A549 (cell line): ENCODE data around the gene MPDU1. TPM values are rescaled to one million over a fixed set of nuclear protein-coding genes. Genes with fewer than 3 reads are reported as not detected.

Experiments used
- ATAC-seq, 2 experiments: fragments of 200-7000 bp in 1 of 2; fragments of >200 bp in 1 of 2; cut with Nextera tagmentation in 1 of 2; cut with Tn5 transposase in 1 of 2; 3 replicates each; pipeline versions ENCODE4 v1.8.0 to v1.9.1; 2018 to 2020; ENCODE audit warnings: mild to moderate bottlenecking in 1 of 2, moderate library complexity in 1 of 2
- CTCF ChIA-PET: fragments of 300-600 bp; sonication (Branson Sonifier 250); formaldehyde crosslinking; extraction: SDS; loops from one replicate; lab custom pipeline; 2021; ENCODE audit warnings: antibody characterized with exemption, inconsistent platforms; lab: Yijun Ruan, JAX
- POLR2A ChIA-PET: fragments of 350-600 bp; formaldehyde crosslinking; extraction: SDS; loops from one replicate; lab custom pipeline; 2021; ENCODE audit warnings: antibody characterized with exemption, inconsistent platforms; lab: Yijun Ruan, JAX
- DNase-seq, 2 experiments: peaks; one replicate each; pipeline versions ENCODE4 v3.0.0 to v3.0.0-alpha.2; 2011 to 2016; ENCODE audit warnings: low read depth in 1 of 2, low spot score in 1 of 2
- FAIRE-seq: peaks from 2 replicates; lab custom pipeline; 2011; peaks lifted over from hg19 to GRCh38; lab: Jason Lieb, UNC
- H3K27ac ChIP-seq, 2 experiments: fragments of >200 bp; sonication (Bioruptor Twin); formaldehyde crosslinking; 3 replicates each; pipeline ENCODE4 v1.5.1; 2016 to 2017
- H3K4me1 ChIP-seq: fragments of >200 bp; sonication (Bioruptor Twin); formaldehyde crosslinking; 3 replicates; pipeline ENCODE4 v1.6.1; 2016
- H3K4me2 ChIP-seq: fragments of >200 bp; sonication (Bioruptor Twin); formaldehyde crosslinking; 3 replicates; pipeline ENCODE4 v1.6.1; 2016
- H3K4me3 ChIP-seq: fragments of >200 bp; sonication (Bioruptor Twin); formaldehyde crosslinking; 3 replicates; pipeline ENCODE4 v1.5.1; 2016
- H3K9me3 ChIP-seq: fragments of >200 bp; sonication (Bioruptor Twin); formaldehyde crosslinking; 3 replicates; pipeline ENCODE4 v1.6.1; 2016
- ATOH8 ChIP-seq: fragments of 250-450 bp; sonication (Bioruptor Pico); IDR thresholded peaks from 2 replicates; pipeline ENCODE4 v1.5.0; 2020; ENCODE audit warnings: low read depth, mild to moderate bottlenecking, moderate library complexity
- BCL3 ChIP-seq: fragments of >200 bp; sonication (Bioruptor Twin); formaldehyde crosslinking; IDR thresholded peaks from 3 replicates; pipeline ENCODE4 v1.6.1; 2016
- BHLHE40 ChIP-seq: IDR thresholded peaks from 2 replicates; pipeline ENCODE4 v1.6.1; 2012; ENCODE audit warnings: low read depth, low read length, inconsistent platforms
- CBX2 ChIP-seq: fragments of 200-600 bp; sonication (generic); IDR thresholded peaks from 2 replicates; pipeline ENCODE4 v1.6.1; 2016; ENCODE audit warnings: low read depth, mild to moderate bottlenecking, borderline replicate concordance
- CHD4 ChIP-seq: fragments of 200-600 bp; sonication (generic); IDR thresholded peaks from 2 replicates; pipeline ENCODE4 v1.6.1; 2016; ENCODE audit warnings: antibody characterized with exemption, mild to moderate bottlenecking, borderline replicate concordance
- CTCF ChIP-seq: fragments of >200 bp; sonication (Bioruptor Twin); formaldehyde crosslinking; IDR thresholded peaks from 3 replicates; pipeline ENCODE4 v1.5.1; 2016
- E2F6 ChIP-seq: IDR thresholded peaks from 2 replicates; pipeline ENCODE4 v1.6.1; 2012; ENCODE audit warnings: low read depth, borderline replicate concordance
- EHF ChIP-seq: fragments of 250-450 bp; sonication (Bioruptor Pico); IDR thresholded peaks from 2 replicates; pipeline ENCODE4 v1.5.0; 2020; ENCODE audit warnings: mild to moderate bottlenecking
- EHMT2 ChIP-seq: fragments of 200-600 bp; sonication (generic); IDR thresholded peaks from 2 replicates; pipeline ENCODE4 v1.6.1; 2016; ENCODE audit warnings: antibody characterized with exemption, low read depth, mild to moderate bottlenecking, moderate library complexity
- EP300 ChIP-seq, 2 experiments: fragments of >200 bp; sonication (Bioruptor Twin); formaldehyde crosslinking; IDR thresholded peaks; 2 replicates in 1 of 2; 3 replicates in 1 of 2; pipeline ENCODE4 v1.6.1; 2016 to 2017
- FOSL2 ChIP-seq, 2 experiments: fragments of 450-650 bp in 1 of 2; fragments of >200 bp in 1 of 2; sonication (Bioruptor Twin) in 1 of 2; formaldehyde crosslinking; IDR thresholded peaks; 2 replicates each; pipeline versions ENCODE4 v1.5.0 to v1.6.1; 2016 to 2020; ENCODE audit warnings: mild to moderate bottlenecking in 1 of 2, moderate library complexity in 1 of 2
- GATA3 ChIP-seq: IDR thresholded peaks from 2 replicates; pipeline ENCODE4 v1.6.1; 2012; ENCODE audit warnings: borderline replicate concordance
- HOXA7 ChIP-seq: fragments of 250-450 bp; sonication (Bioruptor Pico); IDR thresholded peaks from 2 replicates; pipeline ENCODE4 v1.5.0; 2020; ENCODE audit warnings: mild to moderate bottlenecking, moderate library complexity
- HOXB13 ChIP-seq: fragments of 250-450 bp; sonication (Bioruptor Pico); IDR thresholded peaks from 2 replicates; pipeline ENCODE4 v1.5.0; 2020; ENCODE audit warnings: low read depth, mild to moderate bottlenecking, moderate library complexity
- JUN ChIP-seq, 2 experiments: fragments of >200 bp; sonication (Bioruptor Twin); formaldehyde crosslinking; IDR thresholded peaks; 2 replicates in 1 of 2; 3 replicates in 1 of 2; pipeline ENCODE4 v1.6.1; 2016 to 2017
- KDM5A ChIP-seq: fragments of 200-600 bp; sonication (generic); IDR thresholded peaks from 2 replicates; pipeline ENCODE4 v1.6.1; 2016; ENCODE audit warnings: antibody characterized with exemption, mild to moderate bottlenecking
- MAFK ChIP-seq: fragments of 450-650 bp; IDR thresholded peaks from 2 replicates; pipeline ENCODE4 v1.6.1; 2014; ENCODE audit not compliant: partially characterized antibody
- MAX ChIP-seq: IDR thresholded peaks from 2 replicates; pipeline ENCODE4 v1.6.1; 2012
- MAZ ChIP-seq: fragments of 150-350 bp; IDR thresholded peaks from 2 replicates; pipeline ENCODE4 v1.6.1; 2014; ENCODE audit warnings: antibody characterized with exemption, low read depth, low read length, borderline replicate concordance
- NFE2L2 ChIP-seq: fragments of 150-350 bp; conservative IDR thresholded peaks from 2 replicates; pipeline ENCODE4 v1.6.1; 2014; ENCODE audit warnings: low read length
- NR3C1 ChIP-seq: fragments of >200 bp; sonication (Bioruptor Twin); formaldehyde crosslinking; IDR thresholded peaks from 3 replicates; pipeline ENCODE4 v1.6.1; 2017
- PHF8 ChIP-seq: fragments of 200-600 bp; sonication (generic); IDR thresholded peaks from 2 replicates; pipeline ENCODE4 v1.6.1; 2016; ENCODE audit warnings: low read depth, mild to moderate bottlenecking, antibody characterized with exemption, moderate library complexity, borderline replicate concordance
- POLR2A ChIP-seq: IDR thresholded peaks from 2 replicates; pipeline ENCODE4 v1.6.1; 2012; ENCODE audit warnings: mild to moderate bottlenecking, low read length
- POLR2AphosphoS2 ChIP-seq: conservative IDR thresholded peaks from 2 replicates; pipeline ENCODE4 v1.6.1; 2012; ENCODE audit warnings: low read length, improper control_type of control experiment, inconsistent platforms
- SREBF2 ChIP-seq: fragments of 450-650 bp; IDR thresholded peaks from 2 replicates; pipeline ENCODE4 v1.6.1; 2014; ENCODE audit warnings: mild to moderate bottlenecking, moderate library complexity
- TFCP2L1 ChIP-seq: fragments of 250-450 bp; sonication (Bioruptor Pico); IDR thresholded peaks from 2 replicates; pipeline ENCODE4 v1.5.0; 2021; ENCODE audit warnings: mild to moderate bottlenecking
- TP53 ChIP-seq: fragments of 250-450 bp; sonication (Bioruptor Pico); IDR thresholded peaks from 2 replicates; pipeline ENCODE4 v1.5.0; 2021; ENCODE audit warnings: mild to moderate bottlenecking, moderate library complexity
- ZC3H11A ChIP-seq: fragments of 450-650 bp; IDR thresholded peaks from 2 replicates; pipeline ENCODE4 v1.6.1; 2014; ENCODE audit warnings: antibody characterized with exemption, mild to moderate bottlenecking
- ZFP36 ChIP-seq: fragments of 450-650 bp; IDR thresholded peaks from 2 replicates; pipeline ENCODE4 v1.6.1; 2014; ENCODE audit warnings: borderline replicate concordance; ENCODE audit not compliant: partially characterized antibody
- WGBS: methylation state at CpG from one replicate; pipeline ENCODE4 v1.1.6; 2017; ENCODE audit errors: missing lambda C conversion rate; 5-methylcytosine and 5-hydroxymethylcytosine counted together
- polyA plus RNA-seq, 4 experiments: library from polyadenylated mRNA; depleted of rRNA in 3 of 4; stranded (reverse); fragments of >200 nt; fragmentation: RNase III in 1 of 4; extraction: RNeasy Plus Mini Kit Qiagen cat#74134 plus additional on column Dnase treatment in 1 of 4; gene quantifications; 2 replicates in 3 of 4; 3 replicates in 1 of 4; pipeline ENCODE4 v1.2.3, GENCODE V29; 2011 to 2017

Gene MPDU1
- polyA plus RNA-seq, 2 of the 4 experiments (the other 2 are of a cell fraction) = 134 to 148 TPM

GRCh38 chr17:7575481-7575883, 8.2 kb upstream of the MPDU1 start:
- DNase-seq = no peak
- Histone ChIP-seq H3K27ac (peak overlapping the region in 1 of 2 experiments; percentile 6; a peak in 3 of 6 replicates), H3K4me3 (peak overlapping the region; percentile 96), H3K4me2 (peak overlapping the region; percentile 90), H3K9me3 (no peaks in the 10 kb centered on the region), H3K4me1 (peaks cover 67% of the 10 kb centered on the region)
- ChIA-PET POLR2A (interaction anchor here (0.9 to 5.0 kb wide), 4 partner anchors 8 to 112 kb away, joined by 3 to 34 read pairs (median 8); partner anchors contain the start of genes FXR2, MPDU1, SOX15 and TP53), CTCF (interaction anchor here (0.5 to 6.3 kb wide), 11 partner anchors 8 to 191 kb away, joined by 3 to 38 read pairs (median 8); partner anchors contain the start of genes FXR2, MPDU1, SENP3 and SOX15)
- no peak for ATAC-seq
- FAIRE-seq = no peak
- TF ChIP-seq EHMT2 (no peak), POLR2AphosphoS2 (peak; percentile 63; the same call in 1 of the 2 replicates)
- 100% methylated on average over 1 of the region's 1 CpG for WGBS

GRCh38 chr17:7575959-7576358, 7.7 kb upstream of the MPDU1 start:
- Histone ChIP-seq H3K27ac (peak overlapping the region in 1 of 2 experiments; percentile 6; a peak in 2 of 6 replicates), H3K9me3 (no peaks in the 10 kb centered on the region), H3K4me2 (peak overlapping the region; percentile 90), H3K4me1 (peaks cover 71% of the 10 kb centered on the region), H3K4me3 (peak overlapping the region; percentile 96; the same call in 2 of the 3 replicates)
- TF ChIP-seq NR3C1 (no peak), ATOH8 (0 out of 2 replicates have a peak, but pooled peaks have one; percentile 50), HOXA7 (CRISPR knock-in tag) (peak; percentile 47; the same call in 1 of the 2 replicates), BHLHE40 (no peak), ZFP36 (no peak), TP53 (peak; percentile 12; the same call in 1 of the 2 replicates), TFCP2L1 (CRISPR knock-in tag) (peak; percentile 26; the same call in 1 of the 2 replicates)
- ATAC-seq (no peak), FAIRE-seq (no peak), DNase-seq (no peak)
- WGBS = 87% methylated on average over 7 of the region's 7 CpGs
- ChIA-PET POLR2A (interaction anchor here (0.9 to 1.4 kb wide), 3 partner anchors 39 to 112 kb away, joined by 3 to 4 read pairs (median 3); partner anchors contain the start of genes FXR2 and TP53), CTCF (interaction anchor here (1.2 to 6.3 kb wide), 8 partner anchors 10 to 139 kb away, joined by 3 to 38 read pairs (median 8); partner anchors contain the start of genes FXR2, SENP3, SOX15 and TP53)

- FAIRE-seq (no peak), DNase-seq (no peak), ATAC-seq (no peak)
- Histone ChIP-seq H3K27ac (no peak overlapping the region), H3K4me3 (no peak overlapping the region), H3K9me3 (no peaks in the 10 kb centered on the region), H3K4me2 (peak overlapping the region; percentile 90), H3K4me1 (peaks cover 70% of the 10 kb centered on the region)
- WGBS = 88% methylated on average over 14 of the region's 14 CpGs
- CTCF ChIA-PET = interaction anchor here (0.6 to 6.3 kb wide), 11 partner anchors 9 to 518 kb away, joined by 3 to 38 read pairs (median 5); partner anchors contain the start of genes SENP3, SOX15 and TP53
- POLR2A ChIA-PET = interaction anchor here (1.4 kb wide), 1 partner anchor 111 kb away, joined by 4 read pairs; no protein-coding TSS in a partner anchor
- TF ChIP-seq TP53 = peak; percentile 51
- no peak for TF ChIP-seq KDM5A
- no peak for TF ChIP-seq NFE2L2
- no peak for TF ChIP-seq CTCF
- no peak for TF ChIP-seq MAX
- no peak for TF ChIP-seq MAFK
- no peak for TF ChIP-seq EHMT2
- no peak for TF ChIP-seq SREBF2
- TF ChIP-seq MAZ = no peak
- TF ChIP-seq CHD4 = no peak
- TF ChIP-seq BCL3 = no peak
- no peak for TF ChIP-seq POLR2A
- TF ChIP-seq PHF8 = no peak
- no peak for TF ChIP-seq CBX2
- no peak for TF ChIP-seq EP300 (IDR thresholded peaks at IDR 0.05)
- TF ChIP-seq POLR2AphosphoS2 = peak; percentile 77
- TF ChIP-seq HOXB13 (CRISPR knock-in tag) = no peak
- TF ChIP-seq FOSL2 (IDR thresholded peaks at IDR 0.05) = no peak
- no peak for TF ChIP-seq FOSL2 (CRISPR knock-in tag; IDR thresholded peaks at IDR 0.05)
- TF ChIP-seq ZC3H11A = no peak
- no peak for TF ChIP-seq EHF (CRISPR knock-in tag)
- no peak for TF ChIP-seq E2F6
- no peak for TF ChIP-seq NR3C1
- TF ChIP-seq JUN (IDR thresholded peaks at IDR 0.05) = peak in 1 of 2 experiments; percentile 41; a peak in 2 of 5 replicates
- no peak for TF ChIP-seq GATA3
These were observed 7.2 kb upstream of the MPDU1 start for GRCh38 chr17:7576432-7576937.
